Astrocyte of the spinal cord (primary cell): Measurements from ENCODE around the gene CLEC4D.
A peak's percentile ranks its signal among the peaks of the same experiment; 100 is the strongest.
"Not testable (repeated sequence)": the region's sequence is repeated elsewhere in the genome, so short reads cannot be mapped to it uniquely, and the experiment has no call there.

ENCODE experiments used
- DNase-seq: peaks from one replicate; pipeline ENCODE4 v3.0.0; 2011; ENCODE audit warnings: low read depth, low spot score
- H3K4me3 ChIP-seq: 2 replicates; pipeline ENCODE4 v1.5.1; 2011; ENCODE audit warnings: low read depth, mild to moderate bottlenecking, low read length, moderate library complexity
- CTCF ChIP-seq: IDR thresholded peaks from 2 replicates; pipeline ENCODE4 v1.5.1; 2012; ENCODE audit warnings: low read depth, mild to moderate bottlenecking, low read length, inconsistent platforms
- in situ Hi-C: cut with HindIII; loops from 2 replicates; pipeline ENCODE4 v1.10.0; 2017; ENCODE audit warnings: low sequenced_read_pairs

Gene CLEC4D

GRCh38 chr12:8527250-8528130, 14.2 kb downstream of the CLEC4D start:
- no peak for DNase-seq
- no peak overlapping the region for H3K4me3 ChIP-seq
- no peak for TF ChIP-seq CTCF
- in situ Hi-C loops = no loop called here

DNA sequence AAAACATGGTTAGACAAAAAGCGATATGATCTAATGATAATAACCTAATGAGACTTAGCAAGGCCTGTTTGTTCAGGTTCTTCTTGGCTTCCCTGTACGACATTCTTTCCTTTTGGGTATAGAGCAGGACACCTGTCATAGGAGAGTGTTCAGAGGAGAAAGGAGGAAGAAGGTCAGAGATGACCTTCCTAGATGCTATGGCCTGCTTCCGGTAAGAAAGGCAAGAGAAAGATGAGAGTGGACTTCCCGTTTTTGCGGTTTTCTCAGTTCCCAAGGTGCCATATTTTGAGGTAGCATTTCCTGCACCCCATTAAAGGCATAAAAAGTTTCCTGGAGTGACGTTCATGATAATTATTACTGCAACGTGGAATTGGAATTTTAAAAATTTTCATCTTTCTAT, 18.7 kb downstream of the CLEC4D start:
- no peak overlapping the region for H3K4me3 ChIP-seq
- in situ Hi-C loops = no loop called here
- TF ChIP-seq CTCF = no peak
- no peak for DNase-seq

- DNase-seq, in situ Hi-C loops, H3K4me3 ChIP-seq: not testable (repeated sequence)
- TF ChIP-seq CTCF = peak; percentile 4
Measured at GRCh38 chr12:8537820-8538219, 24.5 kb downstream of the CLEC4D start.

DNA sequence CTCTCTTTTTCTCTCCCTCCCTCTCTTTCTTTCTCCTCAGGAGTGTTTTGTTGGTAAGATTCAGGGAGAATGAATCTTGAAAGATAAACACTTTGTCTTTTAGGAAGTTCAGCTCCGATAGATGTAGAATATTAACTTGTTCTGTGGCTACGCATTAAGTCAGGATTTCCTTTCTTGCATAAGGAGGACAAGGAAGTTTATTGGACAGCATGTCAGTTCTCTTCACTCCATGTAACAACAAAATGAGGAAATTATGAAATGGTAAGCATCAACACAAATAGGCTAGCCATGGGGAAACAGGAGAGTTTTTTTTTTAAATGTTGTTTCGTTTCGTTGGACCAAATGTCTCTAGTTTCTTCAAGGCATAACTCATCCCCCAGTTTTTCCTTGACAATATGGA, 27.5 kb downstream of the CLEC4D start, which contains the start of gene CLEC4E:
CLEC4E (minus strand) TSS at position 75 of the 400 bp plus-strand sequence. CDS start 108 bp downstream, outside the sequence.
- in situ Hi-C loops, DNase-seq: not testable (repeated sequence)

GRCh38 chr12:8541562-8541961, 28.3 kb downstream of the CLEC4D start:
- no peak for DNase-seq
- no peak for TF ChIP-seq CTCF
- in situ Hi-C loops = no loop called here
- no peak overlapping the region for H3K4me3 ChIP-seq

More for the DNA sequence above, 27.5 kb downstream of the CLEC4D start, which contains the start of gene CLEC4E:
- H3K4me3 ChIP-seq = not testable (repeated sequence)

DNA sequence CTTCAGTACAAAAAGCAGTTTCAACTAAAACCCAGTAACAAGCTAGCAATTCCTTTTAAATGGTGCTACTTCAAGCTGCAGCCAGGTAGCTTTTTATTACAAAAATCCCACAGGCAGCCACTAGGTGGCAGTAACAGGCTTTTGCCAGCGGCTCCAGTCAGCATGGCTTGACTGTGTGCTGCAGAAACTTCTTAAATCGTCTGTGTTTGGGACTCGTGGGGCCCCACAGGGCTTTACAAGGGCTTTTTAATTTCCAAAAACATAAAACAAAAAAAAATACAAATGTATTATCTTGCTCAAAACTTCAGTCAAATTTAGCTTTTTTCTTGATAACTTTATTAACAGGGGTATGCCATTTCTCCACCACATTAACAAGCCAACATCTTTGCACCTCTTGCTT, 31.0 kb downstream of the CLEC4D start:
- in situ Hi-C loops = no loop called here
- DNase-seq = peak; percentile 79
- H3K4me3 ChIP-seq = no peak overlapping the region
- peak; percentile 90 for TF ChIP-seq CTCF

GRCh38 chr12:8546591-8546990, 33.3 kb downstream of the CLEC4D start:
- H3K4me3 ChIP-seq = no peak overlapping the region
- no peak for TF ChIP-seq CTCF
- DNase-seq = no peak
- in situ Hi-C loops = no loop called here
